Astrocyte (in vitro differentiated cells and primary cell): ENCODE measurements around the gene HMGCS2. TPM values are rescaled to one million over a fixed set of nuclear protein-coding genes. Genes with fewer than 3 reads are reported as not detected.

Source experiments
- DNase-seq: peaks from one replicate; pipeline ENCODE4 v3.0.0-alpha.2; 2010; ENCODE audit warnings: low read depth
- FAIRE-seq: peaks from 2 replicates; lab custom pipeline; 2011; peaks lifted over from hg19 to GRCh38; lab: Jason Lieb, UNC
- H2AFZ ChIP-seq: 2 replicates; pipeline ENCODE4 v1.6.0; 2012; ENCODE audit warnings: low read depth, low read length, inconsistent platforms
- H3K27ac ChIP-seq: 2 replicates; pipeline ENCODE4 v1.5.1; 2011; ENCODE audit warnings: low read depth, low read length, inconsistent platforms
- H3K27me3 ChIP-seq: 2 replicates; pipeline ENCODE4 v1.6.0; 2011; ENCODE audit warnings: low read length, inconsistent platforms; ENCODE audit not compliant: insufficient read depth
- H3K36me3 ChIP-seq: 2 replicates; pipeline ENCODE4 v1.5.1; 2011; ENCODE audit warnings: low read length, inconsistent platforms; ENCODE audit not compliant: insufficient read depth
- H3K4me1 ChIP-seq: 2 replicates; pipeline ENCODE4 v1.5.1; 2011; ENCODE audit warnings: low read length, inconsistent platforms; ENCODE audit not compliant: insufficient read depth
- H3K4me2 ChIP-seq: 2 replicates; pipeline ENCODE4 v1.6.0; 2012; ENCODE audit warnings: low read length, inconsistent platforms
- H3K4me3 ChIP-seq: 2 replicates; pipeline ENCODE4 v1.5.1; 2011; ENCODE audit warnings: low read depth, mild to moderate bottlenecking, low read length, inconsistent platforms; ENCODE audit not compliant: insufficient read depth
- H3K79me2 ChIP-seq: 2 replicates; pipeline ENCODE4 v1.6.0; 2012; ENCODE audit warnings: mild to moderate bottlenecking, low read length, inconsistent platforms; ENCODE audit not compliant: insufficient read depth
- H3K9ac ChIP-seq: 2 replicates; pipeline ENCODE4 v1.6.0; 2012; ENCODE audit warnings: mild to moderate bottlenecking, low read length, inconsistent platforms
- H3K9me3 ChIP-seq: 2 replicates; pipeline ENCODE4 v1.5.1; 2012; ENCODE audit warnings: low read depth, mild to moderate bottlenecking, low read length, inconsistent platforms; ENCODE audit not compliant: insufficient read depth
- H4K20me1 ChIP-seq: 2 replicates; pipeline ENCODE4 v1.6.0; 2012; ENCODE audit warnings: low read length, inconsistent platforms; ENCODE audit not compliant: insufficient read depth
- H3K27ac Mint-ChIP-seq: one replicate; pipeline ENCODE4 v1.8.0; 2021; ENCODE audit warnings: mild to moderate bottlenecking, mixed read lengths; ENCODE audit not compliant: unreplicated experiment
- H3K27me3 Mint-ChIP-seq: one replicate; pipeline ENCODE4 v1.8.0; 2021; ENCODE audit warnings: low read depth, mixed read lengths; ENCODE audit not compliant: unreplicated experiment
- H3K36me3 Mint-ChIP-seq: one replicate; pipeline ENCODE4 v1.8.0; 2021; ENCODE audit warnings: low read depth, mixed read lengths; ENCODE audit not compliant: unreplicated experiment
- H3K4me1 Mint-ChIP-seq: one replicate; pipeline ENCODE4 v1.8.0; 2021; ENCODE audit warnings: low read depth, mixed read lengths; ENCODE audit not compliant: unreplicated experiment
- H3K4me3 Mint-ChIP-seq: one replicate; pipeline ENCODE4 v1.8.0; 2021; ENCODE audit warnings: mild to moderate bottlenecking, moderate library complexity, mixed read lengths; ENCODE audit not compliant: unreplicated experiment
- H3K9me3 Mint-ChIP-seq: one replicate; pipeline ENCODE4 v1.8.0; 2021; ENCODE audit warnings: mild to moderate bottlenecking, mixed read lengths; ENCODE audit not compliant: unreplicated experiment
- CTCF ChIP-seq: IDR thresholded peaks from 2 replicates; pipeline ENCODE4 v1.5.1; 2011; ENCODE audit warnings: low read depth, mild to moderate bottlenecking, inconsistent platforms, low read length, moderate library complexity; ENCODE audit not compliant: insufficient read depth
- EZH2 ChIP-seq: IDR thresholded peaks from 2 replicates; pipeline ENCODE4 v1.6.1; 2012; ENCODE audit warnings: mild to moderate bottlenecking, low read length, inconsistent platforms; ENCODE audit not compliant: insufficient read depth
- total RNA-seq: library from RNA; stranded (reverse); gene quantifications from 2 replicates; pipeline ENCODE4 v1.2.1, GENCODE V29; 2021

The HMGCS2 gene
- total RNA-seq, 1 donor from 2014 or later, result not detected

- no peak overlapping the region for H2AFZ ChIP-seq
- peaks cover under 1% of the 10 kb centered on the region for H3K4me1 ChIP-seq
- peak; percentile 69 for DNase-seq
- H3K9me3 ChIP-seq, result no peaks in the 10 kb centered on the region
- Mint-ChIP-seq H3K4me1 (peaks cover 24% of the 10 kb centered on the region), H3K27me3 (no peaks in the 10 kb centered on the region), H3K27ac (peak overlapping the region; percentile 44), H3K9me3 (no peaks in the 10 kb centered on the region), H3K4me3 (peak overlapping the region; percentile 16), H3K36me3 (peaks cover 46% of the 10 kb centered on the region)
- H3K9ac ChIP-seq, result no peak overlapping the region
- no peak for FAIRE-seq
- no peak overlapping the region for H3K4me3 ChIP-seq
- peaks cover 6% of the 10 kb centered on the region for H4K20me1 ChIP-seq
- TF ChIP-seq CTCF, result no peak
- TF ChIP-seq EZH2, result no peak
- H3K27ac ChIP-seq, result no peak overlapping the region
- peaks cover 10% of the 10 kb centered on the region for H3K36me3 ChIP-seq
- no peak overlapping the region for H3K4me2 ChIP-seq
- no peaks in the 10 kb centered on the region for H3K27me3 ChIP-seq
- H3K79me2 ChIP-seq, result no peaks in the 10 kb centered on the region
Observed at GRCh38 chr1:119737040-119737682, 31.5 kb downstream of the HMGCS2 start.

GRCh38 chr1:119736649-119737039, 32.1 kb downstream of the HMGCS2 start:
- Mint-ChIP-seq H3K27ac (no peak overlapping the region), H3K9me3 (no peaks in the 10 kb centered on the region)

More at GRCh38 chr1:119736649-119737039, 32.1 kb downstream of the HMGCS2 start:
- Mint-ChIP-seq H3K4me3 (peak overlapping the region; percentile 16), H3K27me3 (no peaks in the 10 kb centered on the region), H3K36me3 (peaks cover 42% of the 10 kb centered on the region), H3K4me1 (peaks cover 23% of the 10 kb centered on the region)
- Histone ChIP-seq H3K27me3 (no peaks in the 10 kb centered on the region), H2AFZ (no peak overlapping the region), H3K27ac (no peak overlapping the region), H3K4me3 (no peak overlapping the region), H3K9ac (no peak overlapping the region), H3K36me3 (peaks cover 10% of the 10 kb centered on the region), H3K4me1 (no peaks in the 10 kb centered on the region), H3K9me3 (no peaks in the 10 kb centered on the region), H3K4me2 (no peak overlapping the region), H3K79me2 (no peaks in the 10 kb centered on the region), H4K20me1 (peaks cover 6% of the 10 kb centered on the region)
- DNase-seq, result no peak
- TF ChIP-seq EZH2 (no peak), CTCF (no peak)
- FAIRE-seq, result no peak
